ENCODE data around the gene TP73.

- no peak for TF ChIP-seq EZH2phosphoT487 (IDR thresholded peaks at IDR 0.05; ENCODE audit: insufficient read depth, low read depth)
- no peak for TF ChIP-seq EZH2 (IDR thresholded peaks at IDR 0.05; ENCODE audit: insufficient read depth, poor library complexity, severe bottlenecking)
Measured at GRCh38 chr1:3702990-3703728, 50.8 kb downstream of the TP73 start.

Measured in GM23248 (cell line).